HG03520 (cell line): ENCODE results near the gene ARL2.

Experiments
- ATAC-seq: cut with Tn5 transposase; IDR thresholded peaks from one replicate; pipeline ENCODE4 v1.9.1; 2021; ENCODE audit warnings: mild to moderate bottlenecking, moderate library complexity; ENCODE audit not compliant: unreplicated experiment

Gene ARL2

GRCh38 chr11:65045061-65045460 is 31.1 kb downstream of the ARL2 start:
- no peak for ATAC-seq

GRCh38 chr11:65045728-65046127 is 31.8 kb downstream of the ARL2 start:
- no peak for ATAC-seq

GRCh38 chr11:65047581-65048422 is 33.8 kb downstream of the ARL2 start:
- ATAC-seq: no peak

- ATAC-seq: no peak
Observed at GRCh38 chr11:65051398-65051858, 37.5 kb downstream of the ARL2 start.

GRCh38 chr11:65053827-65054508 is 40.0 kb downstream of the ARL2 start:
- ATAC-seq: no peak

GRCh38 chr11:65055538-65055937 is 41.6 kb downstream of the ARL2 start:
- ATAC-seq: no peak

GRCh38 chr11:65056999-65057398 is 43.0 kb downstream of the ARL2 start:
- no peak for ATAC-seq

- no peak for ATAC-seq
Observed at GRCh38 chr11:65057526-65057925, 43.6 kb downstream of the ARL2 start.

GRCh38 chr11:65058012-65058411 is 44.1 kb downstream of the ARL2 start:
- no peak for ATAC-seq

- no peak for ATAC-seq
Observed at GRCh38 chr11:65058419-65059054, 44.6 kb downstream of the ARL2 start, which contains the start of gene NAALADL1. NAALADL1 (minus strand) TSS chr11:65058553; CDS start chr11:65058521, 32 bp downstream.

GRCh38 chr11:65059523-65059922 is 45.6 kb downstream of the ARL2 start:
- no peak for ATAC-seq

GRCh38 chr11:65059959-65060824 is 46.2 kb downstream of the ARL2 start:
- ATAC-seq: no peak

GRCh38 chr11:65060913-65061408 is 47.0 kb downstream of the ARL2 start:
- no peak for ATAC-seq

GRCh38 chr11:65063532-65063931 is 49.6 kb downstream of the ARL2 start:
- no peak for ATAC-seq

GRCh38 chr11:65064847-65065240 is 50.9 kb downstream of the ARL2 start:
- ATAC-seq: no peak

- ATAC-seq: no peak
Observed at GRCh38 chr11:65065851-65066250, 51.9 kb downstream of the ARL2 start.

- ATAC-seq: no peak
Observed at GRCh38 chr11:65066315-65066714, 52.4 kb downstream of the ARL2 start.

GRCh38 chr11:65066805-65067291 is 52.9 kb downstream of the ARL2 start:
- no peak for ATAC-seq

- ATAC-seq: no peak
Observed at GRCh38 chr11:65067446-65067845, 53.5 kb downstream of the ARL2 start.

GRCh38 chr11:65069217-65069616 is 55.3 kb downstream of the ARL2 start:
- ATAC-seq: no peak
